Subcutaneous abdominal adipose tissue (tissue), 5 donors: Measurements from ENCODE around the gene EPHA1.
"Not testable (repeated sequence)": the region's sequence is repeated elsewhere in the genome, so short reads cannot be mapped to it uniquely, and the experiment has no call there.

Experiments
- H3K27ac ChIP-seq: one replicate; pipeline ENCODE4 v1.7.0; 2013; ENCODE audit warnings: low read depth, mild to moderate bottlenecking, inconsistent platforms, low read length, moderate library complexity
- H3K27me3 ChIP-seq, 5 donors: one replicate each; pipeline ENCODE4 v1.7.0; 2013; ENCODE audit warnings: low read length in 5 of 5, inconsistent platforms in 1 of 5; ENCODE audit not compliant: control insufficient read depth in 5 of 5, insufficient read depth in 4 of 5
- H3K36me3 ChIP-seq, 5 donors: one replicate each; pipeline ENCODE4 v1.7.0; 2013; ENCODE audit warnings: low read length in 5 of 5; ENCODE audit not compliant: control insufficient read depth in 5 of 5, insufficient read depth in 5 of 5
- H3K4me1 ChIP-seq, 5 donors: one replicate each; pipeline ENCODE4 v1.7.0; 2013; ENCODE audit warnings: low read length in 5 of 5, mild to moderate bottlenecking in 3 of 5, moderate library complexity in 1 of 5; ENCODE audit not compliant: control insufficient read depth in 5 of 5, insufficient read depth in 5 of 5
- H3K4me3 ChIP-seq, 5 donors: one replicate each; pipeline ENCODE4 v1.7.0; 2013; ENCODE audit warnings: low read length in 5 of 5, low read depth in 1 of 5
- H3K9ac ChIP-seq, 5 donors: one replicate each; pipeline ENCODE4 v1.7.0; 2013; ENCODE audit warnings: low read length in 5 of 5, mild to moderate bottlenecking in 4 of 5, moderate library complexity in 3 of 5
- H3K9me3 ChIP-seq, 5 donors: one replicate each; pipeline ENCODE4 v1.7.0; 2013; ENCODE audit warnings: low read length in 5 of 5; ENCODE audit not compliant: control insufficient read depth in 5 of 5
- donor health status: healthy.
- donor health status: healthy.
- donor health status: healthy.
- donor health status: healthy.
- donor health status: healthy.

The EPHA1 gene

GRCh38 chr7:143417734-143418383 is 9.2 kb upstream of the EPHA1 start:
- Histone ChIP-seq H3K4me1 (peaks cover 0 to 5% (median 4%) of the 10 kb centered on the region in 5 donors), H3K36me3 (no peaks in the 10 kb centered on the region), H3K9me3 (no peaks in the 10 kb centered on the region), H3K27ac (no peak overlapping the region), H3K9ac (no peak overlapping the region), H3K27me3 (peaks cover 0 to 2% (median 0%) of the 10 kb centered on the region in 5 donors), H3K4me3 (no peak overlapping the region)

- Histone ChIP-seq H3K27me3 (peaks cover 0 to 2% (median 0%) of the 10 kb centered on the region in 5 donors), H3K9ac (no peak overlapping the region), H3K27ac (no peak overlapping the region), H3K9me3 (no peaks in the 10 kb centered on the region), H3K36me3 (no peaks in the 10 kb centered on the region), H3K4me1 (peaks cover 0 to 11% (median 7%) of the 10 kb centered on the region in 5 donors), H3K4me3 (no peak overlapping the region)
Observed at GRCh38 chr7:143416565-143417149, 8.0 kb upstream of the EPHA1 start.

GRCh38 chr7:143415742-143416397 is 7.2 kb upstream of the EPHA1 start:
- Histone ChIP-seq H3K27me3 (peaks cover 0 to 2% (median 0%) of the 10 kb centered on the region in 5 donors), H3K9me3 (no peaks in the 10 kb centered on the region), H3K27ac (no peak overlapping the region), H3K4me1 (peaks cover 0 to 18% (median 11%) of the 10 kb centered on the region in 5 donors), H3K9ac (no peak overlapping the region), H3K4me3 (no peak overlapping the region), H3K36me3 (no peaks in the 10 kb centered on the region)

GRCh38 chr7:143415209-143415608 is 6.6 kb upstream of the EPHA1 start:
- not testable (repeated sequence) for H3K9ac ChIP-seq, H3K27ac ChIP-seq, H3K36me3 ChIP-seq, H3K27me3 ChIP-seq, H3K4me3 ChIP-seq, H3K9me3 ChIP-seq
- peaks cover 0 to 22% (median 17%) of the 10 kb centered on the region in 5 donors for H3K4me1 ChIP-seq

GRCh38 chr7:143413123-143413522 is 4.5 kb upstream of the EPHA1 start:
- H3K27me3 ChIP-seq: no peaks in the 10 kb centered on the region
- peaks cover 4 to 31% (median 28%) of the 10 kb centered on the region in 5 donors for H3K4me1 ChIP-seq
- H3K27ac ChIP-seq: no peak overlapping the region
- H3K9me3 ChIP-seq: no peaks in the 10 kb centered on the region
- H3K4me3 ChIP-seq: no peak overlapping the region
- H3K36me3 ChIP-seq: no peaks in the 10 kb centered on the region
- no peak overlapping the region for H3K9ac ChIP-seq

- no peaks in the 10 kb centered on the region for H3K36me3 ChIP-seq
- H3K9ac ChIP-seq: no peak overlapping the region
- H3K27ac ChIP-seq: no peak overlapping the region
- H3K4me3 ChIP-seq: no peak overlapping the region
- peaks cover 4 to 40% (median 32%) of the 10 kb centered on the region in 5 donors for H3K4me1 ChIP-seq
- H3K9me3 ChIP-seq: no peaks in the 10 kb centered on the region
- H3K27me3 ChIP-seq: no peaks in the 10 kb centered on the region
Observed at GRCh38 chr7:143411976-143412708, 3.5 kb upstream of the EPHA1 start.

GRCh38 chr7:143410521-143411004 is 1.9 kb upstream of the EPHA1 start:
- Histone ChIP-seq H3K4me1 (peaks cover 4 to 36% (median 28%) of the 10 kb centered on the region in 5 donors), H3K27ac (no peak overlapping the region), H3K9me3 (no peaks in the 10 kb centered on the region), H3K9ac (no peak overlapping the region), H3K36me3 (no peaks in the 10 kb centered on the region), H3K4me3 (peak overlapping the region in 1 of 5 donors; percentile 26), H3K27me3 (no peaks in the 10 kb centered on the region)

- H3K4me3 ChIP-seq: no peak overlapping the region
- no peaks in the 10 kb centered on the region for H3K27me3 ChIP-seq
- no peak overlapping the region for H3K9ac ChIP-seq
- peaks cover 6 to 42% (median 32%) of the 10 kb centered on the region in 5 donors for H3K4me1 ChIP-seq
- H3K27ac ChIP-seq: no peak overlapping the region
- no peaks in the 10 kb centered on the region for H3K36me3 ChIP-seq
- H3K9me3 ChIP-seq: no peaks in the 10 kb centered on the region
Observed at GRCh38 chr7:143408252-143408685, 387 bp downstream of the EPHA1 start.

- H3K4me1 ChIP-seq: peaks cover 6 to 42% (median 32%) of the 10 kb centered on the region in 5 donors
- H3K9me3 ChIP-seq: no peaks in the 10 kb centered on the region
- H3K4me3 ChIP-seq: no peak overlapping the region
- H3K27ac ChIP-seq: no peak overlapping the region
- H3K36me3 ChIP-seq: no peaks in the 10 kb centered on the region
- no peak overlapping the region for H3K9ac ChIP-seq
- no peaks in the 10 kb centered on the region for H3K27me3 ChIP-seq
Observed at GRCh38 chr7:143407287-143408251, 1.1 kb downstream of the EPHA1 start.
